Activated naive CD8-positive, alpha-beta T cell treated with anti-CD3 and anti-CD28 coated beads, Interleukin-2, amount 50 U/mL, for 24 hours (primary cell): ENCODE measurements around the gene TCF23.
A peak's percentile ranks its signal among the peaks of the same experiment; 100 is the strongest.

Experiments
- ATAC-seq: fragments of 150-1000 bp; cut with Tn5 transposase; one replicate; pipeline ENCODE4 v1.10.0; 2021
- DNase-seq: peaks from one replicate; pipeline ENCODE4 v3.0.0; 2021
- H3K27ac Mint-ChIP-seq: one replicate; pipeline ENCODE4 v1.8.0; 2021; ENCODE audit warnings: mild to moderate bottlenecking, mixed read lengths
- H3K27me3 Mint-ChIP-seq: one replicate; pipeline ENCODE4 v1.8.0; 2021; ENCODE audit warnings: mixed read lengths
- H3K36me3 Mint-ChIP-seq: one replicate; pipeline ENCODE4 v1.8.0; 2021; ENCODE audit warnings: low read depth, mixed read lengths
- H3K4me1 Mint-ChIP-seq: one replicate; pipeline ENCODE4 v1.8.0; 2021; ENCODE audit warnings: mixed read lengths
- H3K4me3 Mint-ChIP-seq: one replicate; pipeline ENCODE4 v1.8.0; 2021; ENCODE audit warnings: mild to moderate bottlenecking, moderate library complexity, mixed read lengths
- H3K9me3 Mint-ChIP-seq: one replicate; pipeline ENCODE4 v1.8.0; 2021; ENCODE audit warnings: mixed read lengths

Gene TCF23

GRCh38 chr2:27136751-27137150 lies 12.1 kb upstream of the TCF23 start:
- Mint-ChIP-seq H3K27me3 (peaks cover 2% of the 10 kb centered on the region), H3K27ac (no peak overlapping the region), H3K4me1 (peaks cover 25% of the 10 kb centered on the region), H3K4me3 (no peak overlapping the region), H3K9me3 (no peaks in the 10 kb centered on the region), H3K36me3 (peaks cover 12% of the 10 kb centered on the region)
- no peak for ATAC-seq
- no peak for DNase-seq

DNA sequence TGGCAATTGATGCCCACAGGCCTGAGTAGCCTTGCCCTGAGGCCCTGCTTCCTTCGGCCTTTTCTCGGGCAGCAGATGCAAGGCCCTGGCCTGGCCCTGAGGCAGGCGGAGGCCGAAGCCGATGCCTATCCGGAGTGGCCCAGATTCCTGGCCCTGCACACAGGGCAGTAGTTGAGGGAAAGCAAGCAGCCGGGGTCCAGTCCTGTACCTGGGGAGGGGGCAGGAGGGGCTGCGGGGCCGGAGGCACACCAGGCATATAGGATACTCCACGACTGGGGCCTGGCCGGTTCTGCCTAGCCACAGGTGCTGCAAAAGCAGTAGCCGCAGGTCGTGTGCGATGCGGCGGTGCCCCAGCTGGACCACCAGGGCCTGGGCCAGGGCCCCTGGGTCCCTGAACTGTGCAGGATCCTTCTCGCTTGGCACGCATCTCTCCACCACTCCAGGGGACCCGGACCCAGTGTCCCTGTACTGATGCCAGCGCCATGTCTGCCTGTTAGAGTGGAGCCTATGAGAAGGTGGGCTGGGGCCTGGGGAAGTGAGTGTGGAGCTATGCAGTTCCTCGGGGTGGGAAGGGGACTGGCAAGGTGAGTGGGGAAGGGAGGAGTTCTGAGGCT lies 11.4 kb upstream of the TCF23 start:
- Mint-ChIP-seq H3K4me1 (peaks cover 24% of the 10 kb centered on the region), H3K9me3 (no peaks in the 10 kb centered on the region), H3K27ac (no peak overlapping the region), H3K27me3 (peaks cover 2% of the 10 kb centered on the region), H3K36me3 (peaks cover 11% of the 10 kb centered on the region), H3K4me3 (no peak overlapping the region)
- no peak for DNase-seq
- ATAC-seq = no peak

GRCh38 chr2:27138111-27138510 lies 10.7 kb upstream of the TCF23 start:
- Mint-ChIP-seq H3K4me3 (no peak overlapping the region), H3K27me3 (peaks cover 3% of the 10 kb centered on the region), H3K4me1 (peaks cover 17% of the 10 kb centered on the region), H3K27ac (no peak overlapping the region), H3K9me3 (no peaks in the 10 kb centered on the region), H3K36me3 (peaks cover 7% of the 10 kb centered on the region)
- ATAC-seq (no peak), DNase-seq (no peak)

DNA sequence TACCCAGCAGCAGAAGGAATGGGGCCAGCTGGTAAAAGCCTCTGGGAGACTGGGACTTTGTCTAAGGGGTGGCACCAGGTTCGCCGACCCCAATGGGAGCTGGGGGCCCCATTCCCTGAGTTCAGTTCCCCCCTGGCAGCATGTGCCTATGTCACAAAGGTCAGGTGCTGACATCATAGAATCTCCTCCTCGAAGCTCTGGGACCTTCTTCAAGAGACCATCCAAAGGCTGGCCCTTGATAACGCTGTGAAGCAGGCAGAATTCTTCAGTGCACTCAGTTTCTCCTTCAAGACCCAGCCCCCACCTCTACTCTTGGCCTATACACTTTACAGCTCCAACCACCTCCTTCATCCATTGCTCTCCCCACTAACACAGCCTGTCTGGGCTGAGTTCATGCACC lies 9.5 kb upstream of the TCF23 start, which contains the start of gene PRR30:
TSS of gene PRR30 (minus strand) at position 101 of the 400 bp plus-strand sequence. CDS start 1,081 bp downstream, outside the sequence.
- Mint-ChIP-seq H3K27ac (no peak within 1 kb of the TSS), H3K27me3 (peaks cover 8% of the 10 kb centered on the region), H3K9me3 (no peaks in the 10 kb centered on the region), H3K4me1 (peaks cover 9% of the 10 kb centered on the region), H3K4me3 (no peak within 1 kb of the TSS), H3K36me3 (peaks cover 2% of the 10 kb centered on the region)
- no peak for ATAC-seq
- DNase-seq = no peak

- Mint-ChIP-seq H3K27ac (no peak overlapping the region), H3K4me1 (no peaks in the 10 kb centered on the region), H3K4me3 (no peak overlapping the region), H3K9me3 (no peaks in the 10 kb centered on the region), H3K27me3 (peaks cover 12% of the 10 kb centered on the region), H3K36me3 (no peaks in the 10 kb centered on the region)
- no peak for ATAC-seq
- no peak for DNase-seq
Observed at GRCh38 chr2:27143285-27143684, 5.5 kb upstream of the TCF23 start.

DNA sequence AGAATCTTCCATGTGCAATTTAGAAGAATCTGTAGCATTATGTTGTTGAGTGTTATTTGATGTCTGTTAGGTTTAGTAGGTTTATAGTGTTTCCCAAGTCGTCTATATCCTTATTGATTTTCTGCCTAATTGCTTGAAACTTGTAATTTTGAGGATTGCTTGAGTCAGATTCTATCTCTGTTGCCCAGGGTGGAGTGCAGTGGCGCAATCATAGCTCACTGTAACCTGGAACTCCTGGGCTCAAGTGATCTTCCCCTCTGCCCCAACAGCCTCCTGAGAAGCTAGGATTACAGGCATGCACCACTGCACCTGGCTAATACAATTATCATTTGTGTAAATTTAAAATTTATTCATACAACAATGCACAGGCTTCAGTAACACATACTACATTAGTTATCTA lies 3.1 kb upstream of the TCF23 start:
- ATAC-seq (no peak), DNase-seq (no peak)
- no peak overlapping the region for H3K27ac Mint-ChIP-seq
- H3K4me3 Mint-ChIP-seq = no peak overlapping the region
- no peaks in the 10 kb centered on the region for H3K4me1 Mint-ChIP-seq
- no peaks in the 10 kb centered on the region for H3K36me3 Mint-ChIP-seq
- H3K27me3 Mint-ChIP-seq = peaks cover 12% of the 10 kb centered on the region
- H3K9me3 Mint-ChIP-seq = no peaks in the 10 kb centered on the region

DNA sequence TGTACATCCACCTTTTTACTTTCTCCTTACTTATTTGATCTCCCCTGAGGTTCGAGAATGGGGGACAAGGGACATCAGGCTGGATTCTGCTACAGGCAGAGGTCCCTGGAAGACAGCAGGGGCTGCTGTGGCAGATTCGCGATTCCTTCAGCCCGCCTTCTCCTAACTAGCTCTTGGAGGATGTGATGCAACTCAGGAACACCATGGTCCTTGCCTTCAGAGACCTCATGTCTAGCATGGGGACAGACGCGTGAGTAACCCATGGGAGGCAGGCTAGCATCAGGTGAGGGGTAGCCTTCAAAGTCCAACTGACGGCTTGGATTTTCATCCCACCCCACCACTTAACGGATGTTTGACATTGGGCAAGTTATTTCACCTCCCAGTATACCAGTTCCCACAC lies 869 bp upstream of the TCF23 start:
- Mint-ChIP-seq H3K27ac (no peak overlapping the region), H3K36me3 (no peaks in the 10 kb centered on the region), H3K9me3 (no peaks in the 10 kb centered on the region), H3K4me3 (no peak overlapping the region), H3K27me3 (peaks cover 12% of the 10 kb centered on the region), H3K4me1 (peaks cover 2% of the 10 kb centered on the region)
- ATAC-seq = no peak
- no peak for DNase-seq

DNA sequence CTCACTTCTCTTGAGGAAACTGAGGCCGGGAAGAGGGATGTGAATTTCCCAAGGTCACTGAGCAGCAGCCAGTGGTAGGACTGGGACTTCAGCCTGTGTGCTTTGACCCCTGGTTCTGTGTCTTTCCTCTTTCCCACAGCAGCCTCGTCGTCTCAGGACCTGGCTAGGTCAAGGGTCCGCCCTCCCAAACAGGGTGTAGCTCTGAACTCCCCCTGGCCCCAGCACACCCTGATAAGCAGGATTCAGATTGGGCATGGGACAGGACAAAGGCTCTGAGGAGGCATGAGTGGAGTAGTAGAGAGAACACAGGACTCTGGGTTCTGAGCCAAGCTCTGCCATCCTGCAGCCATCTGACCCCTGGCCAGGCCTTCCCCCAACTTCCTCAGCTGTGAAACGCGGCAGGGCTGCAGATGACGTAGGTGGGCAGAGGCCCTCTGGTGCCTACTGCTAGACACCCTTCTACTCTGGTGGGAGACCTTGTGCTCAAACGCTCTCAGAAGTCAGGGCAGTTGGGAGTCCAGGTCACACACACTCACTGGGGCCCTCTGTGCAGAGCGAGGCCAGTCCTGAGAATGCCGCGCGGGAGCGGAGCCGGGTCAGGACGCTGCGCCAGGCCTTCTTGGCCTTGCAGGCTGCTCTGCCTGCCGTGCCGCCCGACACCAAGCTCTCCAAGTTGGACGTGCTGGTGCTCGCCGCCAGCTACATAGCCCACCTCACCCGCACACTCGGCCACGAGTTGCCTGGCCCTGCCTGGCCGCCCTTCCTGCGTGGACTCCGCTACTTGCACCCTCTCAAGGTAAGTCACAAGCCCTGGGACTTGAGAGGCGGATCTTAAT lies 984 bp downstream of the TCF23 start:
- Mint-ChIP-seq H3K4me3 (no peak overlapping the region), H3K27me3 (peaks cover 4% of the 10 kb centered on the region), H3K4me1 (peaks cover 2% of the 10 kb centered on the region), H3K36me3 (no peaks in the 10 kb centered on the region), H3K27ac (no peak overlapping the region), H3K9me3 (no peaks in the 10 kb centered on the region)
- no peak for ATAC-seq
- DNase-seq = no peak

DNA sequence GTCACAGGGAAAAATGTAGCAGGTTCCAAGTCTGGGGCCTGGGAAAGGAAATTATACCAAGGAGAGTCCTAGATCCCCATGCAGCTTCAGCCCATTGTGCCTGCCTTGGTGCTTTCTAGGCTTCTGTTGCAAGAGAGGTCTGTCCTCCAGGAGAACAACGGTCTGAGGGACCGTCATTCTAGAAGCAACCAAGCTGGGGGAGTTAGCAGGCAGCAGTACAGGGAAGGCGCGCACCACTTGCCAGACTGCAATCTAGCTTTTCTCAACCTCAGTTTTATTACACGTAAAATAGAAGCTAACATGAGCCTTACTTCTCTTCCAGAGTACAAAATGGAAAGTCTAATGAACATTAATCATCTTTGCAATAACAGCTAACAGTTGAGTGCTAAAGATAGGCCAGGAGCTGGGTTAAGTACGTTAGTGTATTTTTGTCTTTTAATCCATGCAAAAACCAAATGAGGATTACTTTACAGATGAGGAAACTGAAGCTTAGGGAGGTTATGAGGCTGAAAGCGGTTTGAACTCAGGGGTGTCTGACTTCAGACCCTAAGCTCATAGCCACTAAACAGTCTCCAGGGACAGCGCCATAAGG lies 1.9 kb downstream of the TCF23 start:
- ATAC-seq (no peak), DNase-seq (no peak)
- H3K4me3 Mint-ChIP-seq = no peak overlapping the region
- peaks cover under 1% of the 10 kb centered on the region for H3K27me3 Mint-ChIP-seq
- no peaks in the 10 kb centered on the region for H3K9me3 Mint-ChIP-seq
- no peak overlapping the region for H3K27ac Mint-ChIP-seq
- no peaks in the 10 kb centered on the region for H3K36me3 Mint-ChIP-seq
- H3K4me1 Mint-ChIP-seq = peaks cover 2% of the 10 kb centered on the region

GRCh38 chr2:27152102-27152795 lies 3.4 kb downstream of the TCF23 start:
- Mint-ChIP-seq H3K27ac (no peak overlapping the region), H3K4me1 (peaks cover 2% of the 10 kb centered on the region), H3K27me3 (no peaks in the 10 kb centered on the region), H3K36me3 (no peaks in the 10 kb centered on the region), H3K9me3 (no peaks in the 10 kb centered on the region), H3K4me3 (no peak overlapping the region)
- ATAC-seq = peak; percentile 8
- no peak for DNase-seq

DNA sequence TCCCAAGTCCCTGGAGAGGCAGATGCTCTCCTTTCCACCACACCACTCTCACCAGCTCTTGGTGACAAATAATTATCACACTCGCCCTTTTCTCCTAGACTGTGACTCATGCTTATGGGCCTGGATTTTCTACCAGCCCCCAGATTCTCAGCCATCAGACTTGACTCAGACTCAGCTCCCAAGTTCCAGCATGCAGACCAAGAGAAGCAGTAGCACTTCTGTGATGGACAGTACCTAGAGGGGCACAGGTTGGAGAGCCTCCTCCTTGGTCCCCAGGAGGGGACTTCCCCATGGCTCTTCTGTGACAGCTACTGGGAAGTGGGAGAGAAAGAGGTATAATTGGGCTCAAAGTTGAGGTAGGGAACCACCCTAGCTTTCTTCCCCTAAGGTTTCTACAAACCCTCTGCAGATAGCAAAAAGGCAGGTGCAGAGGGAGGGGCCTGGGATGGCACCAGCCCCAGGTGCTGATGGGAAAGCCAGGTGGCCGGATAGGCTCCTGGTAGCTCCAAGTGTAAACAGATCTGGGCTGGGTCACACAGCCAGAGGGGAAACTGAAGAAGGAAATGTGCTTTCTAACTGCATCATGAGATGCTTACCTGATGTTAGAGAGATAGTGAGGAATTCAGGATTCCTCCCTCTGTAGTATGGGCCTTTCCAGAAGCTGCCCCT lies 4.1 kb downstream of the TCF23 start:
- Mint-ChIP-seq H3K27ac (no peak overlapping the region), H3K9me3 (no peaks in the 10 kb centered on the region), H3K4me1 (peaks cover 2% of the 10 kb centered on the region), H3K4me3 (no peak overlapping the region), H3K27me3 (no peaks in the 10 kb centered on the region), H3K36me3 (no peaks in the 10 kb centered on the region)
- peak; percentile 75 for ATAC-seq
- no peak for DNase-seq

DNA sequence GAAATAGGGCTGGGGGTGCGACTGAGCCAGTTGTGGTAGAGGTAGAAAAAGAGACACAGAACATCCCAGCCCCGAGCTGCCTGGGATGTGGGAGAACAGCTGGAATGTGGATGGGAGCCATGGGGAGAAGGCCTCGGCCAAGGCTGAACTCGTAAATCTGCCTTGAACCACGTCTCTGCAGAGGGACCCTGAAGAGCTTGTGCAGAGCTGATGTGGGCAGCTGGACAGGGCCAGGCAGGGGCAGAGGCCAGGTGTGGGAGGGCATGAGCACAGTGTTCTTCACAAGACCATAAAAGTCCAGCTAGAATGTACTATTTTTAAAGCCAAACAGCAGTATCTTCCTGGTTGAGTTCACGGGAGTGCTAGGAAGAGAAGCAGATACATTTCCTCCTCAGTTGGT lies 5.7 kb downstream of the TCF23 start:
- Mint-ChIP-seq H3K27ac (no peak overlapping the region), H3K4me1 (peaks cover 2% of the 10 kb centered on the region), H3K4me3 (no peak overlapping the region), H3K9me3 (no peaks in the 10 kb centered on the region), H3K27me3 (no peaks in the 10 kb centered on the region), H3K36me3 (no peaks in the 10 kb centered on the region)
- DNase-seq (no peak), ATAC-seq (no peak)

- no peaks in the 10 kb centered on the region for H3K9me3 Mint-ChIP-seq
- no peak for ATAC-seq
- H3K27ac Mint-ChIP-seq = no peak overlapping the region
- no peak for DNase-seq
- no peaks in the 10 kb centered on the region for H3K27me3 Mint-ChIP-seq
- peaks cover 2% of the 10 kb centered on the region for H3K4me1 Mint-ChIP-seq
- no peaks in the 10 kb centered on the region for H3K36me3 Mint-ChIP-seq
- H3K4me3 Mint-ChIP-seq = no peak overlapping the region
Observed at GRCh38 chr2:27155069-27155520, 6.3 kb downstream of the TCF23 start.

- Mint-ChIP-seq H3K9me3 (no peaks in the 10 kb centered on the region), H3K27ac (no peak overlapping the region), H3K36me3 (no peaks in the 10 kb centered on the region), H3K27me3 (no peaks in the 10 kb centered on the region), H3K4me3 (no peak overlapping the region), H3K4me1 (no peaks in the 10 kb centered on the region)
- ATAC-seq = no peak
- DNase-seq = no peak
Observed at GRCh38 chr2:27158468-27158867, 9.7 kb downstream of the TCF23 start.
